Measurements from ENCODE around the gene RNF11. TPM values are rescaled to one million over a fixed set of nuclear protein-coding genes. Genes with fewer than 3 reads are reported as not detected.

The RNF11 gene
- polyA plus RNA-seq, 2 of the 4 experiments (the other 2 are of a cell fraction) = 28.5 to 56.8 TPM

DNA sequence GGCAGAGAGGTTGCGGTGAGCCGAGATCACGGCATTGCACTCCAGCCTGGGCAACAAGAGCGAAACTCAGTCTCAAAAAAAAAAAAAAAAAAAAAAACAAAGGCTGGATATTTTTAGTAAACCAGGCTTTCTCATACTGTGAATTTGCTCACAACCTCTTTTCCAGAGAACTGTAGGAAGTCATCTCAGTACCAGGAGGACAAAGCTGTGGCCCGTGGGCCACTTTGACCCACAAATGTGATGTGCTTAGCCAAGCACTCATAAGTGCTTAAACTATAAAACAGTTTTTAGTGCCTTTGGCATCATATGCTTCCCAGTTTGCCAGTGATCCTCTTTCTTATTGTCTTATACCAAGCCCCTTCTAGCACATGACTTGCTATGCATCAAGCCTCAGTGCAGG is 46.5 kb downstream of the RNF11 start:
- Histone ChIP-seq H3K4me3 (no peak overlapping the region), H3K4me1 (peaks cover 10% of the 10 kb centered on the region; the same call in 2 of the 3 replicates), H3K9me3 (no peaks in the 10 kb centered on the region), H3K4me2 (no peak overlapping the region), H3K27ac (no peak overlapping the region)
- 95% methylated on average over 5 of the region's 5 CpGs for WGBS (ENCODE audit: missing lambda C conversion rate)
- FAIRE-seq (no peak), DNase-seq (ENCODE audit: low read depth in 1 of 2, low spot score in 1 of 2) (no peak), ATAC-seq (no peak)
- ChIA-PET CTCF (no interaction called here), POLR2A (no interaction called here)
- no peak for TF ChIP-seq CBX8 (IDR thresholded peaks at IDR 0.05)
- no peak for TF ChIP-seq NR3C1 (IDR thresholded peaks at IDR 0.05)
- no peak for TF ChIP-seq ZNF302 (CRISPR knock-in tag; IDR thresholded peaks at IDR 0.05)
- TF ChIP-seq TFCP2L1 (CRISPR knock-in tag; IDR thresholded peaks at IDR 0.05) = no peak
- no peak for TF ChIP-seq POLR2AphosphoS2 (conservative IDR thresholded peaks at IDR 0.05; ENCODE audit: low read length)
- TF ChIP-seq ZSCAN20 (CRISPR knock-in tag; IDR thresholded peaks at IDR 0.05) = no peak
- TF ChIP-seq, protein P1, sequence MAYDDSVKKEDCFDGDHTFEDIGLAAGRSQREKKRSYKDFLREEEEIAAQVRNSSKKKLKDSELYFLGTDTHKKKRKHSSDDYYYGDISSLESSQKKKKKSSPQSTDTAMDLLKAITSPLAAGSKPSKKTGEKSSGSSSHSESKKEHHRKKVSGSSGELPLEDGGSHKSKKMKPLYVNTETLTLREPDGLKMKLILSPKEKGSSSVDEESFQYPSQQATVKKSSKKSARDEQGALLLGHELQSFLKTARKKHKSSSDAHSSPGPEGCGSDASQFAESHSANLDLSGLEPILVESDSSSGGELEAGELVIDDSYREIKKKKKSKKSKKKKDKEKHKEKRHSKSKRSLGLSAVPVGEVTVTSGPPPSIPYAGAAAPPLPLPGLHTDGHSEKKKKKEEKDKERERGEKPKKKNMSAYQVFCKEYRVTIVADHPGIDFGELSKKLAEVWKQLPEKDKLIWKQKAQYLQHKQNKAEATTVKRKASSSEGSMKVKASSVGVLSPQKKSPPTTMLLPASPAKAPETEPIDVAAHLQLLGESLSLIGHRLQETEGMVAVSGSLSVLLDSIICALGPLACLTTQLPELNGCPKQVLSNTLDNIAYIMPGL (CRISPR knock-in tag; IDR thresholded peaks at IDR 0.05; ENCODE audit: borderline replicate concordance) = no peak

DNA sequence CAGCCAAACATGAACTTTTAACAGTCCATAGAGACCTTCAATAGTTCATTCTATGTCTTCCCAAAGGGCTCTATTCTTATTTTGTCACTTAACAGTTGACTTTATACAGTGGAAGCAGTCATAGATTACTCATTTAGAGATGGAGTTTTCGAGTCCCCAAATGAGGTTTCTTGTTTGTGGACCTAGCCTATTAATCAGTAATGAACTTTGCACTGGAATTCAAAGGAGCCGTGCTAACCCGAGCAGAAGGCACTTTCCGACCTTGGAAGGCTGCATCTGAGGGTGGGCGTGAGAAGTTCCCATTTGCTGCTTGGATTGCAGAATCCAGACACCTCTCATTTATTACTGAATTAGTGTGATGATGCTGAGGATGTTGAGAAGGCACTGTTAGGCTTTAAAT is 47.9 kb downstream of the RNF11 start:
- H3K4me1 ChIP-seq = peaks cover 10% of the 10 kb centered on the region; the same call in 2 of the 3 replicates
- no peak overlapping the region for H3K4me3 ChIP-seq
- WGBS (ENCODE audit: missing lambda C conversion rate) = 69% methylated on average over 5 of the region's 5 CpGs
- H3K4me2 ChIP-seq = 0 out of 3 replicates have a peak overlapping the region, but pooled peaks have one; percentile 13
- H3K9me3 ChIP-seq = no peaks in the 10 kb centered on the region
- FAIRE-seq (no peak), DNase-seq (ENCODE audit: low read depth in 1 of 2, low spot score in 1 of 2) (no peak), ATAC-seq (no peak)
- TF ChIP-seq EHMT2 (IDR thresholded peaks at IDR 0.05; ENCODE audit: low read depth) (no peak), JUN (IDR thresholded peaks at IDR 0.05) (no peak), POLR2A (IDR thresholded peaks at IDR 0.05; ENCODE audit: low read length) (no peak), HDAC2 (IDR thresholded peaks at IDR 0.05) (no peak), FOXS1 (CRISPR knock-in tag; IDR thresholded peaks at IDR 0.05) (no peak), RCOR1 (IDR thresholded peaks at IDR 0.05; ENCODE audit: low read depth, low read length) (no peak), FOSB (CRISPR knock-in tag; IDR thresholded peaks at IDR 0.05) (no peak), GATA3 (IDR thresholded peaks at IDR 0.05; ENCODE audit: borderline replicate concordance) (no peak), TFCP2L1 (CRISPR knock-in tag; IDR thresholded peaks at IDR 0.05) (no peak), ZFP36 (IDR thresholded peaks at IDR 0.05; ENCODE audit: borderline replicate concordance, partially characterized antibody) (no peak), RARB (CRISPR knock-in tag; IDR thresholded peaks at IDR 0.05) (no peak), SMC3 (IDR thresholded peaks at IDR 0.05) (no peak), CHD2 (IDR thresholded peaks at IDR 0.05; ENCODE audit: low read length, partially characterized antibody) (no peak), BHLHE40 (IDR thresholded peaks at IDR 0.05; ENCODE audit: low read depth, low read length) (no peak), NR3C1 (IDR thresholded peaks at IDR 0.05) (no peak)
- TF ChIP-seq, protein P2, sequence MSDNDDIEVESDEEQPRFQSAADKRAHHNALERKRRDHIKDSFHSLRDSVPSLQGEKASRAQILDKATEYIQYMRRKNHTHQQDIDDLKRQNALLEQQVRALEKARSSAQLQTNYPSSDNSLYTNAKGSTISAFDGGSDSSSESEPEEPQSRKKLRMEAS (IDR thresholded peaks at IDR 0.05) = no peak
- TF ChIP-seq, protein P3, sequence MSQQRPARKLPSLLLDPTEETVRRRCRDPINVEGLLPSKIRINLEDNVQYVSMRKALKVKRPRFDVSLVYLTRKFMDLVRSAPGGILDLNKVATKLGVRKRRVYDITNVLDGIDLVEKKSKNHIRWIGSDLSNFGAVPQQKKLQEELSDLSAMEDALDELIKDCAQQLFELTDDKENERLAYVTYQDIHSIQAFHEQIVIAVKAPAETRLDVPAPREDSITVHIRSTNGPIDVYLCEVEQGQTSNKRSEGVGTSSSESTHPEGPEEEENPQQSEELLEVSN (IDR thresholded peaks at IDR 0.05; ENCODE audit: borderline replicate concordance, low read depth) = no peak
- TF ChIP-seq, protein P4, sequence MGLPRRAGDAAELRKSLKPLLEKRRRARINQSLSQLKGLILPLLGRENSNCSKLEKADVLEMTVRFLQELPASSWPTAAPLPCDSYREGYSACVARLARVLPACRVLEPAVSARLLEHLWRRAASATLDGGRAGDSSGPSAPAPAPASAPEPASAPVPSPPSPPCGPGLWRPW (IDR thresholded peaks at IDR 0.05) = no peak
- TF ChIP-seq, protein P5, sequence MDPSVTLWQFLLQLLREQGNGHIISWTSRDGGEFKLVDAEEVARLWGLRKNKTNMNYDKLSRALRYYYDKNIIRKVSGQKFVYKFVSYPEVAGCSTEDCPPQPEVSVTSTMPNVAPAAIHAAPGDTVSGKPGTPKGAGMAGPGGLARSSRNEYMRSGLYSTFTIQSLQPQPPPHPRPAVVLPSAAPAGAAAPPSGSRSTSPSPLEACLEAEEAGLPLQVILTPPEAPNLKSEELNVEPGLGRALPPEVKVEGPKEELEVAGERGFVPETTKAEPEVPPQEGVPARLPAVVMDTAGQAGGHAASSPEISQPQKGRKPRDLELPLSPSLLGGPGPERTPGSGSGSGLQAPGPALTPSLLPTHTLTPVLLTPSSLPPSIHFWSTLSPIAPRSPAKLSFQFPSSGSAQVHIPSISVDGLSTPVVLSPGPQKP (IDR thresholded peaks at IDR 0.05; ENCODE audit: low read depth, low read length) = no peak
- ChIA-PET CTCF (no interaction called here), POLR2A (no interaction called here)
- no peak overlapping the region for H3K27ac ChIP-seq
